Ovary (tissue), 3 donors: Measurements from ENCODE around the gene CFAP65.

Source experiments
- CTCF ChIP-seq, 3 donors: fragments of 450-650 bp in 2 of 3; fragments of 200-600 bp in 1 of 3; IDR thresholded peaks; one replicate each; pipeline versions ENCODE4 v1.5.1 to v1.8.0; 2016 to 2022; ENCODE audit warnings: antibody characterized with exemption in 3 of 3, mild to moderate bottlenecking in 1 of 3
- POLR2A ChIP-seq: fragments of 450-650 bp; IDR thresholded peaks from one replicate; pipeline ENCODE4 v1.6.1; 2017; ENCODE audit warnings: antibody characterized with exemption, mild to moderate bottlenecking, moderate library complexity
- donor health status: DM: no; HTN: no; CAD: no.

- TF ChIP-seq CTCF (IDR thresholded peaks at IDR 0.05) (no peak), POLR2A (no peak)
Observed at GRCh38 chr2:219022041-219022440, 19.3 kb downstream of the CFAP65 start.
